DOHH2 (cell line): ENCODE data around the gene TLNRD1.

Source experiments
- CTCF ChIP-seq: fragments of 200-600 bp; sonication (generic); IDR thresholded peaks from one replicate; pipeline ENCODE4 v1.5.1; 2014; ENCODE audit warnings: antibody characterized with exemption, mild to moderate bottlenecking, low read depth, low read length; ENCODE audit not compliant: poor library complexity, severe bottlenecking
- EZH2phosphoT487 ChIP-seq: fragments of 200-600 bp; sonication (generic); IDR thresholded peaks from 2 replicates; pipeline ENCODE4 v1.6.1; 2017; ENCODE audit warnings: borderline replicate concordance, mild to moderate bottlenecking, antibody characterized with exemption, low read length, moderate library complexity, mixed read lengths

GRCh38 chr15:80971143-80971542, 29.6 kb upstream of the TLNRD1 start:
- TF ChIP-seq CTCF = no peak
- TF ChIP-seq EZH2phosphoT487 = no peak
